NCI-H2081 (cell line): ENCODE measurements around the gene SUGT1.
"Not testable (repeated sequence)": the region's sequence is repeated elsewhere in the genome, so short reads cannot be mapped to it uniquely, and the experiment has no call there.

Source experiments
- DNase-seq, 2 experiments: peaks; one replicate each; lab custom pipeline; 2025; lab: John Stamatoyannopoulos, UW

The SUGT1 gene

GRCh38 chr13:52669677-52670076 is 17.0 kb downstream of the SUGT1 start:
- DNase-seq = no peak

DNA sequence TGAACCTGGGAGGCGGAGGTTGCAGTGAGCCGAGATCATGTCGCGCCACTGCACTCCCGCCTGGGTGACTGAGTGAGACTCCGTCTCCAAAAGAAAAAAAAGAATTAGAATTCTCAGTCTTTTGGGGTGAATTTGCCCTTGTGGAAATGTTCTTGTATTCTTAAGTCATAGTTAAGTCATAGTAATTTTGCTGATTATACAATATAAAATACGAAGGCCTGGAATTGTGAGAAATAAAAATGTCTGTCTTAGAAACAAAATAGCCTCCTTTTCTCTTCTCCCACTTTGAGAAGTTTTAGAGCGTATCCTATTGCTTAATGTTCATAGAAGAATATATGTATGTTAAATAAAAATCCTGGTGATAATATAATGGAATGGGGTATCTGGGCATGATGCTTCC is 18.1 kb downstream of the SUGT1 start:
- no peak for DNase-seq

- no peak for DNase-seq
Observed at GRCh38 chr13:52673465-52673864, 20.8 kb downstream of the SUGT1 start.

DNA sequence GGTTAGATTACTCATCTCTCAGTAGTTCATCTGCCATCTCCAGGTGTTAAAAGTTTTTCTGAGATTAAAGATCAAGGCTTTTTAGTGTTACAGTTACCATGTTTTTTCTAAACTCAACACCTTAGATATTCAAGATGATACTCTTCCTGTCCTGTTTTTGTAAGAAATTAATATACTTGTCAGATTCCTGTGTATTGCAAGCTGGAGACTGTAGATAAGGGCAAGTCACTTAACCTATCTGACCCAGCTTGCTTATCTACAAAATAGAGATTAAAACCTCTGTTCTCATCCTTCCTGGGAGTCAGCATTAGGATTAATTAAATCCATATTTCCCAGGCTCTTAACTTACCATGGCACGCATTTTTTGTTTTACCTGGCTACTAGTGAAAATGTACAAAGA is 25.2 kb downstream of the SUGT1 start:
- no peak for DNase-seq

DNA sequence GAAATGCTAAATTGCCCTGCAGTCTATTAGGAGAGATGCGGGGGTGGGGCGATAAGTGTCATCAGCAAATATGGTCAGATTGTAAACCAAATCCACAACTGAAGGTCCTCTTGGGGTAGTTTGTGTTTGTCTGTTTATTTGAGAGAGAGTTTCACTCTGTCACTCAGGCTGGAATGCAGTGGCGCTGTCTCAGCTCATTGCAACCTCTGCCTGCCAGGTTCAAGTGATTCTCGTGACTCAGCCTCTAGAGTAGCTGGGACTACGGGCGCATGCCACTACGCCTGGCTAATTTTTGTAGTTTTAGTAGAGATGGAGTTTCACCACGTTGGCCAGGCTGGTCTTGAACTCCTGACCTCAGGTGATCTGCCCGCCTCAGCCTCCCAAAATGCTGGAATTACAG is 33.2 kb downstream of the SUGT1 start:
- not testable (repeated sequence) for DNase-seq

DNA sequence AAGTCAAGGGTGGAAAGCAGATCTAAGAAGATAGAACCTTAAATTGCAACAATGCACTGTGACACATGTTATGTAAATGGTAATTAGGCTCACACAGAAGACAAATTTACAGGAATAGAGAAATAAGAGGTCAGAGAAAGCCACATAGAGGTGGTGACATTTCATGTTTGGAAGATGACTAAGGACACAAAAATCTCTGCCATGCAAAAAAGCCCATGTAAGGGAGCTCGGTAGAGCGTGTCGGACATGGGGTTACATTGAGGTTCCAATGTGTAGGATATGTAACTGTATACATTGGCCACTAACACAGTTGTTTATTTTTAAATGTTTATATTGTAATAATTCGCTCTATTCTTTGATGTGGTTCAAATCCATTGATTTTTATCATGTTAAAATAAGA is 33.7 kb downstream of the SUGT1 start:
- no peak for DNase-seq

- DNase-seq = no peak
Observed at GRCh38 chr13:52695856-52696255, 43.2 kb downstream of the SUGT1 start.

DNA sequence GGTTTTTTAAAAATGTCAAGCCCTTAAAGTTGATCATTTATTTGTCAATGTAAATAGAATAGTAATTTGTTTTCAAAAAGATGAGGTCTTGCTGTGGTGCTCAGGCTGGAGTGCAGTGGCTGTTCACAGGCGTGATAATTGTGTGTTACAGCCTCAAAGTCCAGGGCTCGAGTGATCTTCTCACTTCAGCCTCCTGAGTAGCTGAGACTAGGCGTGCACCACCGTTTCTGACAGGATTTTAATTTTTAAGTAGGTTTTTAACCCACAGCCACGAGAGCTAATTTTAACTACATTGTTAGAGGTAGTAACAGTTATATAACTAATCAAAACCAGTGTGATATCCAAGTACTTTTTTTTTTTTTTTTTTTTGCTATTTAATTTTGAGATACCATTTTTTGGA is 43.9 kb downstream of the SUGT1 start:
- no peak for DNase-seq

- DNase-seq = no peak
Observed at GRCh38 chr13:52701728-52702465, 49.3 kb downstream of the SUGT1 start.

DNA sequence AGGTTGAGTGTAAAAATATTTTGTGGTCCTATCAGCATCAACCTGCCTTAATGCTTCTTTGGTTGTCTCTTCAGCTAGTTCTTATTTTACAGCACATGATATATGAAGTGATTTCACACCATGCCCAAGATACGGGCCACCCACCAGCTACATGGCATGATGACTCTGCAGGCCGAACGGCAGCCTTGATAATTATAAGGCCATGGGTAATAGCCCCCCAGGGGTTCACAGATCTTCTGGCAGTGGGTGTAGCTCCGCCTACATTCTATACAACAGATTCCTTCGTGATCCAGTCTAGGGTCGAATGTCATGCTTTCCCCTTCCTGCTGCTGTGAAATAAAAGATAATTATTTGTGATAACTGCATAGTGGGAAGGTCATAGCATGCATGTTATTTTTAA is 50.8 kb downstream of the SUGT1 start:
- DNase-seq = no peak

- no peak for DNase-seq
Observed at GRCh38 chr13:52706081-52706480, 53.4 kb downstream of the SUGT1 start.

DNA sequence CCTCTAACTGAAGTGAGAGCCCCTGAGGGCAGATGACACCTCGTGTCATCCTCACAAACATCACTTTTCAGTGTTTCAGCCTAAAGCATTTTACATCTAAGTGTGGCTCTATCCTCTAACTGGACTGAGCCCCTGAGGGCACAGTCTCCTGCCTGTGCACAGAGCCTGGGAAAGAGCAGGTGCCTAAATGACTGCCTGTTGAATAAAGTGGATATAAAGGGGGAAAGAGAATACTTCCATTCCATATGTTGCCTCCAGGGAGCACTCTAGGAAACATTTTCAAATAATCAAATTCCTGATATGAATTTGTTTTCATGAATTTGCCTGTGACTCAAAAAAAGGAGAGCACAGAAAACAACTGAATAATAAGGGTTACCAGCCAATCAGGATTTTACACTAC is 54.7 kb downstream of the SUGT1 start:
- DNase-seq = peak in 1 of 2 experiments; percentile 12

- DNase-seq = not testable (repeated sequence)
Observed at GRCh38 chr13:52708266-52708665, 55.6 kb downstream of the SUGT1 start.

DNA sequence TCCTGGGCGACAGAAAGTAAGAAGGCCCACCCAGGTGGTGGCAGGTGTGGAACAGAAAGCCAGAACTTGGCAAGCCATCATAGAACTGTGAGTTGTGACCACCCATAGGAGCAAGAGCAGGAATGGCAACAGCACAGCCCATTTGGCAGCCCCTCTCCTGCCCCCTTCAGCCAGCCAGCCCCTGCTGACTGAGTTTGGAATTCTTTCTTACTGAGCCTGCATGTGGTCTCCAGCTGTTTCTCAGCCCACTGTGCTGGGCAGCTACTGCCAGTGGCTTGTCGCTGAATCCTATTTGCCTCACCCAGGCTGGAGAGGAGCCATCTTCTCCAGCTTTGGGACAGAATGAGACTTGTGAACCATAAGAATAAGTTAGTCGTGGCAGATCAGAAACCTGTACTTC is 58.6 kb downstream of the SUGT1 start:
- no peak for DNase-seq

DNA sequence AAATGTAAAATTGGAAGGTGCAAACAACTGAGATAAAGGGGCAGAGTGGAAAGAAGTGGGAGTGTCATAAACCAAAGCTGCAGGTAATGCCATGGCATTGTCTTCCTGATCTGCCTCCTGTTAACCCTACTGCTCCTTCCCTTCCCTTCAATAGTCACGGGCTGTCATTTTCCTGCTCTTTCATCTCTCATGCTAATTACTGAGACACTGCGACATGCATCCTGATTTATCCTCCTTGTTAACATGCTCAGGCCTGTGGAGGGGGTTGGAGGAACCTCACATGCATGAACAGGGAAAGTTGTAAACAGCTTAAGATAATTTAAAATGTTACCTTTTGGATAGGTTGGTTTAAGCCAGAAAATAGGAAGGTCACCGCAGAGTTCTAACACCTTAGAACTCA is 59.7 kb downstream of the SUGT1 start:
- peak in 1 of 2 experiments; percentile 11 for DNase-seq

DNA sequence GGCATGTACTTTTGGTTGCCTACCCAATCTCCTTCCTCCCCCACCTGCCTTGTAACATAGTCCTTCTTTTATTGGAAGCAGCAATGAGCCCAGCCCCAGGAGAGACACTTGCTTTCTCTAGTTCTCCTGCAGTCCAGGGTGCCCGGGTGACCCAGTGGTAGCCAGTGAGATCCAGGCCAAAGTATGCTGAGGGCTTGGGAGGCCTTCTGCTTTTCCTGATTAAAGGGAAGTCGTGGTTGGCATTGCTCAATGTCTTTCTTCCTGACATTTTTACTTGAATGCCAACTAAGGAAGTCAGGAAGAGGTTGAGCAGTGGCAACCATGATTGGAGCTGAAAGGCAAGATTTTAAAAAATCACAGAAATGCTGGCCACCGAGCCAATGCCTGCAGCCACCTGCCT is 61.3 kb downstream of the SUGT1 start:
- DNase-seq = no peak

- DNase-seq = not testable (repeated sequence)
Observed at GRCh38 chr13:52720904-52721303, 68.3 kb downstream of the SUGT1 start.

DNA sequence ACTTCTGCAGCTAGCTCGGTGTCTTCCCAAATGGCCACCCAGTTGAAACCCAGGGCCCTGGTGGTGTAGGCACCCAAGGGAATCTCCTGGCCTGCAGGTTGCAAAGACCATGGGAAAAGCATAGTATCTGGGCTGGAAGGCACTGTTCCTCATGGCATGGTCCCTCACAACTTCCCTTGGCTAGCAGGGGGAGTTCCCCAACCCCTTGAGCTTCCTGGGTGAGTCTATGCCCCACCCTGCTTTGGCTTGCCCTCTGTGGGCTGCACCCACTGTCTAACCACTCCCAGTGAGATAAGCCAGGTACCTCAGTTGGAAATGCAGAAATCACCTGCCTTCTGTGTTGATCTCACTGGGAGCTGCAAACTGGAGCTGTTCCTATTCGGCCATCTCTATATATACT is 68.7 kb downstream of the SUGT1 start:
- not testable (repeated sequence) for DNase-seq

DNA sequence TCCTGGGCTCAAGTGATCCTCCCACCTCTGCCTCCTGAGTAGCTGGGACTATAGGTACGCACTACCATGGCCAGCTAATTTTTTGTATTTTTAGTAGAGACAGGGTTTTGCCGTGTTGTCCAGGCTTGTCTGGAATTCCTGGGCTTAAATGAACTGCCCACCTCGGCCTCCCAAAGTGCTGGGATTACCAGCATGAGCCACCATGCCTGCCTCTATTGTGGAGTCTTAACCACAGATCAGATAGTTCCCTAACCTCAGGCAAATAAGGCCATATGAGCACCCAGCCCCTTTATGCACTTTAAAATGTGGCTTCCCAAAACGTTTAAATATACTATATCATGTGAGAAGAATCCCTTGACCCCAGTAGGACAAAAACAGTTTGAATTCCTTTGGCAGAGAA is 70.5 kb downstream of the SUGT1 start:
- DNase-seq = no peak

DNA sequence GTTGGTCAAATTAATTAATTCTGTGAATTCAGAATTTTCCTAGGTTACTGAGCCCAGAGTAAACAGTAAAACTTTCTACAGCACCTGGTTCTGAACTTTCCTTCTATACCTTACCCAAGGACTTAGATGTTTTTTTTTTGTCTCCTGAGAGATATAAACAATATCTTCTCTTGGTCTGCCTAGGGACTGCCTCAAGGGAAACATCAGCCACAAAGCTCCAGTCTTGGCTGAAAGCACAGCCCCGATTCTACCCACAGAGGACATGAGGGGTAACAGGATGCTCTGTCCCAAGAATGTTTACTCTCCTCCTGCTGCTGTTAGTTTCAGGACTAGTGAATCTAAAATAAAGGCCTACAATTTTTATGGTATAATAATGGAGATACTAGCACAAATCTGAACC is 72.7 kb downstream of the SUGT1 start:
- DNase-seq = no peak

DNA sequence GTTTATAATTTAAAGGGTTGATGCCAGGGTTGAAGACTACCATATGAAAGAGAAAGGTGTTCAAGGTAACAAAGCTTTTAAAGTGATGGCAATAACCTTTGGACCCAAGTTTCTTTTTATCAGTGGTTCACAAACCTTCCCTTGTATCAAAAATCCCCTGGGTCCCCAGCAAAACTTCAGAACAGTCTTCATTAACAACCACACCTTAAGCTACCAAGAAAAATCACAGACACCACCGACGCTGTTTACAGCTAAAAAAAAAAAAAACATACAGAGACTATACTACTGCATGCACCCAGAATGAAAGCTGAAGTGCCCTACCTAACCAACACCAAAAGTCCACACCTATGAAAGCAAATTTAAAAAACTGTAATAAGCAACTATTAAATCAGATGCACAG is 73.6 kb downstream of the SUGT1 start:
- no peak for DNase-seq

GRCh38 chr13:52734075-52734623 is 81.5 kb downstream of the SUGT1 start:
- no peak for DNase-seq

GRCh38 chr13:52736891-52737290 is 84.3 kb downstream of the SUGT1 start:
- no peak for DNase-seq

- no peak for DNase-seq
Observed at GRCh38 chr13:52737451-52737850, 84.8 kb downstream of the SUGT1 start.
